ENCODE results near the gene C19orf18. TPM values are rescaled to one million over a fixed set of nuclear protein-coding genes. Genes with fewer than 3 reads are reported as not detected.

The C19orf18 gene
- total RNA-seq (2022; extraction: Qiagen RNA extraction; ENCODE audit: low read depth) = 0.15 TPM in 1 of 5 replicates, not detected in the others

DNA sequence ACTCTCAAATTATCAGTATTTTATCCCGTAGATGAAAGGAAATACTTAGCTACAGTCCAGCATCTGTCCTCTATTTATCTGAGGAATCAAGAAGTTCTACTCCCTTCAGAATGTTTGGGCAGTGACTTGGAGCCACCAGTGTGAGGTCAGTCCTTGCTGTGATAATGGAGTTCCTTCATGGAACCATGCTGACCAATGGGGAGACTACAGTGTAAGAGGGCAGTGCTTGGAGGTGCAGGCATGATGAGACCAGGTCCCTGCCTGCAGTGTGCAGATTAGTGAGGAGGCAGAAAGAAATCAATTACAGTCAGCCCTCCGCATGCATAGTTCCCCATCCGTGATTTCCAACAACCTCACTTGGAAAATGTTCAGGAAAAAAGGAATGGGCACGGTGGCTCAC is at the start of gene C19orf18:
Gene C19orf18, minus strand, starts transcription at position 101 of the 400 bp plus-strand sequence. CDS start 102 bp downstream, outside the sequence.

GRCh38 chr19:58002384-58003173 is 28.2 kb upstream of the C19orf18 start, which contains the start of gene ZNF606:
Gene ZNF606, minus strand, starts transcription at chr19:58002820. Its CDS starts 1,501 bp downstream, at chr19:58001319.

GRCh38 chr19:57947419-57948134 is 26.8 kb downstream of the C19orf18 start, which contains the start of gene ZNF256:
Gene ZNF256, minus strand, starts transcription at chr19:57947706. Its CDS starts 232 bp downstream, at chr19:57947474.

DNA sequence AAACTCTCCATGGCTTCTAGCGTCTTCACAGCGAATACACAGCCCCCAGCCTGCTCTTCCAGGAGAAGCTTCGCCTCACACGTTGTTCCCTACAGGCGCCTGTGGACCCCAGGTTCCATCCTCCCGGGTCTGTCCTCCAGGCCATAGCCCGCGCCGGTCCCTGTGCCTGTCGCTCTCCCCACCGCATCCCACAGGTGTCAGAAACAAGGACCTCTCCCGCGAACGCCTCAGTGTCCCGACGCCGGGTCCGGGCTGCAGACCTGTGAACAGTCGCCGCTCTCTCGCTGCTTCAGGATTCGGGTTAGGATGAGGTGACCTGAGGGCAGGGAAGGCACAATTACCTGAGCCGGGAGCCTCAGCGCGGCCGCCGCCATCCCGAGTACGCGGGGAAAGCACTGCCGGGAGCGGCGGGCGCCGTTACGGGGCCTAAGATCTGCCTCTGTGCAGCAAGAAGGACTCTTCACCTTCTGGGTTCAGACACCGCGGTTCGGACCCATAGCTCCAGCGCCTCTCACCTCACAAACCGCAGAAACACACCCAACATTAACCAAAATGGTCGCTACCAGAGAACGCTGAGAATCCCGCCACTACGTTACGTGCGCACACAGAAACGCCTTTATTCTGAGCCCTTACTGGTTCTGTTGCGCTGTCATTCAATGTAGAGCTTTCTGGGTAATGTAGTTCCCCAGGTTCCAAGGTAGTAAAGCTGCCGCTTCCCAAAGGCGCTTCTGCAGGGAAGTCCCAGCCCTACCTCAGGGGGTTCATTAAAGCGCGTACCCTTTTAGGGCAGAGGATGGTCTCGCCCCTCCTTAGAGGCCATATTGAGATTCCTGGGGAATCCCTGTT is 39.3 kb downstream of the C19orf18 start, which contains the start of gene ZNF418:
Gene ZNF418, minus strand, starts transcription at position 583 of the 846 bp plus-strand sequence. CDS start 1,580 bp downstream, outside the sequence.

GRCh38 chr19:57916168-57916995 is 58.0 kb downstream of the C19orf18 start, which contains the start of gene ZNF417:
Gene ZNF417, minus strand, starts transcription at chr19:57916592. Its CDS starts 181 bp downstream, at chr19:57916411.

Other genes starting within 250 kb of the C19orf18 start
- gene ZNF671, start 246.9 kb downstream of the C19orf18 start, total RNA-seq (2022; extraction: Qiagen RNA extraction; ENCODE audit: low read depth) = 0.73 to 1.0 TPM (median 0.80 TPM) in 5 replicates
- 4.3 to 6.2 TPM (median 5.1 TPM) in 5 replicates for gene ZNF776, start 227.7 kb downstream of the C19orf18 start, total RNA-seq (2022; extraction: Qiagen RNA extraction; ENCODE audit: low read depth)
- gene ZNF586, start 204.9 kb downstream of the C19orf18 start, total RNA-seq (2022; extraction: Qiagen RNA extraction; ENCODE audit: low read depth) = 5.6 to 7.8 TPM (median 6.4 TPM) in 5 replicates
- 4.5 to 6.3 TPM (median 5.4 TPM) in 5 replicates for gene ZNF552, start 159.6 kb downstream of the C19orf18 start, total RNA-seq (2022; extraction: Qiagen RNA extraction; ENCODE audit: low read depth)
- 7.5 to 11.4 TPM (median 8.0 TPM) in 5 replicates for gene ZNF587B, start 144.2 kb downstream of the C19orf18 start, total RNA-seq (2022; extraction: Qiagen RNA extraction; ENCODE audit: low read depth)
- 4.8 to 7.8 TPM (median 6.4 TPM) in 5 replicates for gene ZNF587, start 124.7 kb downstream of the C19orf18 start, total RNA-seq (2022; extraction: Qiagen RNA extraction; ENCODE audit: low read depth)
- 1.8 to 2.6 TPM (median 2.5 TPM) in 5 replicates for gene ZNF814, start 85.5 kb downstream of the C19orf18 start, total RNA-seq (2022; extraction: Qiagen RNA extraction; ENCODE audit: low read depth)
- gene ZNF417, start 57.9 kb downstream of the C19orf18 start, total RNA-seq (2022; extraction: Qiagen RNA extraction; ENCODE audit: low read depth) = 2.5 to 4.8 TPM (median 4.1 TPM) in 5 replicates
- 0.74 to 1.7 TPM (median 0.82 TPM) in 5 replicates for gene ZNF418, start 39.1 kb downstream of the C19orf18 start, total RNA-seq (2022; extraction: Qiagen RNA extraction; ENCODE audit: low read depth)
- 1.2 to 1.8 TPM (median 1.3 TPM) in 5 replicates for gene ZNF256, start 26.8 kb downstream of the C19orf18 start, total RNA-seq (2022; extraction: Qiagen RNA extraction; ENCODE audit: low read depth)
- 1.3 to 3.0 TPM (median 2.7 TPM) in 5 replicates for gene ZNF606, start 28.3 kb upstream of the C19orf18 start, total RNA-seq (2022; extraction: Qiagen RNA extraction; ENCODE audit: low read depth)
- gene ZSCAN1, start 59.5 kb upstream of the C19orf18 start, total RNA-seq (2022; extraction: Qiagen RNA extraction; ENCODE audit: low read depth) = not detected in 5 replicates
- not detected in 5 replicates for gene ZNF135, start 84.7 kb upstream of the C19orf18 start, total RNA-seq (2022; extraction: Qiagen RNA extraction; ENCODE audit: low read depth)
- gene ZSCAN18, start 123.7 kb upstream of the C19orf18 start, total RNA-seq (2022; extraction: Qiagen RNA extraction; ENCODE audit: low read depth) = 2.2 to 2.8 TPM (median 2.3 TPM) in 5 replicates
- 2.6 to 3.4 TPM (median 3.0 TPM) in 5 replicates for gene ZNF329, start 176.3 kb upstream of the C19orf18 start, total RNA-seq (2022; extraction: Qiagen RNA extraction; ENCODE audit: low read depth)
- gene ZNF274, start 208.5 kb upstream of the C19orf18 start, total RNA-seq (2022; extraction: Qiagen RNA extraction; ENCODE audit: low read depth) = 11.6 to 15.7 TPM (median 13.2 TPM) in 5 replicates

Measured in A549 treated with RU486 at 1 μM for 4 hours (cell line).